ENCODE results near the gene XPNPEP1. TPM values are rescaled to one million over a fixed set of nuclear protein-coding genes. Genes with fewer than 3 reads are reported as not detected.
"Not testable (repeated sequence)": the region's sequence is repeated elsewhere in the genome, so short reads cannot be mapped to it uniquely, and the experiment has no call there.

XPNPEP1 gene
- total and polyA plus RNA-seq, 2 donors from 2014 or later = 34.4 to 62.4 TPM

- no peak for FAIRE-seq
- Histone ChIP-seq H3K27me3 (ENCODE audit: control insufficient read depth, insufficient read depth, low read length) (no peaks in the 10 kb centered on the region), H3K9ac (ENCODE audit: low read length in 3 of 3) (peak overlapping the region; percentile 47 to 91 (median 74)), H3K27ac (ENCODE audit: low read depth in 2 of 2, low read length in 2 of 2) (peak overlapping the region; percentile 88 to 92), H3K4me1 (ENCODE audit: control insufficient read depth in 2 of 3, insufficient read depth in 2 of 3, low read depth in 1 of 3, low read length in 3 of 3) (peaks cover 0 to 22% (median 15%) of the 10 kb centered on the region in 3 donors), H3K36me3 (ENCODE audit: control insufficient read depth in 2 of 3, insufficient read depth in 3 of 3, low read length in 3 of 3) (no peaks in the 10 kb centered on the region), H3K4me3 (ENCODE audit: low read length in 3 of 3) (peak overlapping the region; percentile 64 to 82 (median 72)), H3K9me3 (ENCODE audit: control insufficient read depth in 2 of 3, insufficient read depth in 1 of 3, low read length in 3 of 3) (no peaks in the 10 kb centered on the region)
- peak in 3 of 5 donors; percentile 23 to 54 (median 31) for DNase-seq
- intact Hi-C loops (cut with DNase I) = no loop called here
- no peak for TF ChIP-seq CTCF (IDR thresholded peaks at IDR 0.05; ENCODE audit: borderline replicate concordance, extremely low read depth, insufficient read depth)
Measured at GRCh38 chr10:109922358-109922975, 844 bp downstream of the XPNPEP1 start.

- Histone ChIP-seq H3K9ac (ENCODE audit: low read length in 3 of 3) (no peak overlapping the region), H3K27me3 (ENCODE audit: control insufficient read depth, insufficient read depth, low read length) (no peaks in the 10 kb centered on the region), H3K4me1 (ENCODE audit: control insufficient read depth in 2 of 3, insufficient read depth in 2 of 3, low read depth in 1 of 3, low read length in 3 of 3) (peaks cover 0 to 33% (median 18%) of the 10 kb centered on the region in 3 donors), H3K9me3 (ENCODE audit: control insufficient read depth in 2 of 3, insufficient read depth in 1 of 3, low read length in 3 of 3) (no peaks in the 10 kb centered on the region), H3K36me3 (ENCODE audit: control insufficient read depth in 2 of 3, insufficient read depth in 3 of 3, low read length in 3 of 3) (no peaks in the 10 kb centered on the region), H3K27ac (ENCODE audit: low read depth in 2 of 2, low read length in 2 of 2) (no peak overlapping the region), H3K4me3 (ENCODE audit: low read length in 3 of 3) (no peak overlapping the region)
- FAIRE-seq (no peak), DNase-seq (no peak)
- no peak for TF ChIP-seq CTCF (IDR thresholded peaks at IDR 0.05; ENCODE audit: borderline replicate concordance, extremely low read depth, insufficient read depth)
- intact Hi-C loops (cut with DNase I) = no loop called here
Measured at GRCh38 chr10:109920016-109920415, 3.3 kb downstream of the XPNPEP1 start.

- peaks cover 0 to 26% (median 16%) of the 10 kb centered on the region in 3 donors for H3K4me1 ChIP-seq (ENCODE audit: control insufficient read depth in 2 of 3, insufficient read depth in 2 of 3, low read depth in 1 of 3, low read length in 3 of 3)
- DNase-seq = no peak
- no peaks in the 10 kb centered on the region for H3K36me3 ChIP-seq (ENCODE audit: control insufficient read depth in 2 of 3, insufficient read depth in 3 of 3, low read length in 3 of 3)
- no peak for TF ChIP-seq CTCF (IDR thresholded peaks at IDR 0.05; ENCODE audit: borderline replicate concordance, extremely low read depth, insufficient read depth)
- no peak overlapping the region for H3K4me3 ChIP-seq (ENCODE audit: low read length in 3 of 3)
- no peak overlapping the region for H3K9ac ChIP-seq (ENCODE audit: low read length in 3 of 3)
- no peak for FAIRE-seq
- H3K9me3 ChIP-seq (ENCODE audit: control insufficient read depth in 2 of 3, insufficient read depth in 1 of 3, low read length in 3 of 3) = no peaks in the 10 kb centered on the region
- H3K27ac ChIP-seq (ENCODE audit: low read depth in 2 of 2, low read length in 2 of 2) = no peak overlapping the region
- H3K27me3 ChIP-seq (ENCODE audit: control insufficient read depth, insufficient read depth, low read length) = no peaks in the 10 kb centered on the region
- intact Hi-C loops (cut with DNase I) = no loop called here
Measured at GRCh38 chr10:109919220-109919619, 4.1 kb downstream of the XPNPEP1 start.

GRCh38 chr10:109918707-109919106 lies 4.6 kb downstream of the XPNPEP1 start:
- intact Hi-C loops (cut with DNase I) = not testable (repeated sequence)

More at GRCh38 chr10:109918707-109919106, 4.6 kb downstream of the XPNPEP1 start:
- DNase-seq; H3K4me3 ChIP-seq (ENCODE audit: low read length in 3 of 3); H3K27ac ChIP-seq (ENCODE audit: low read depth in 2 of 2, low read length in 2 of 2); H3K36me3 ChIP-seq (ENCODE audit: control insufficient read depth in 2 of 3, insufficient read depth in 3 of 3, low read length in 3 of 3); H3K9ac ChIP-seq (ENCODE audit: low read length in 3 of 3); H3K9me3 ChIP-seq (ENCODE audit: control insufficient read depth in 2 of 3, insufficient read depth in 1 of 3, low read length in 3 of 3); FAIRE-seq; H3K27me3 ChIP-seq (ENCODE audit: control insufficient read depth, insufficient read depth, low read length): not testable (repeated sequence)
- H3K4me1 ChIP-seq (ENCODE audit: control insufficient read depth in 2 of 3, insufficient read depth in 2 of 3, low read depth in 1 of 3, low read length in 3 of 3) = peaks cover 0 to 21% (median 11%) of the 10 kb centered on the region in 3 donors

All from kidney (tissue), 14 donors.